ENCODE data around the gene GPR34. TPM values are rescaled to one million over a fixed set of nuclear protein-coding genes. Genes with fewer than 3 reads are reported as not detected.
"Not testable (repeated sequence)": the region's sequence is repeated elsewhere in the genome, so short reads cannot be mapped to it uniquely, and the experiment has no call there.

GPR34 gene
- total RNA-seq, 1 experiment from 2014 or later = not detected

DNA sequence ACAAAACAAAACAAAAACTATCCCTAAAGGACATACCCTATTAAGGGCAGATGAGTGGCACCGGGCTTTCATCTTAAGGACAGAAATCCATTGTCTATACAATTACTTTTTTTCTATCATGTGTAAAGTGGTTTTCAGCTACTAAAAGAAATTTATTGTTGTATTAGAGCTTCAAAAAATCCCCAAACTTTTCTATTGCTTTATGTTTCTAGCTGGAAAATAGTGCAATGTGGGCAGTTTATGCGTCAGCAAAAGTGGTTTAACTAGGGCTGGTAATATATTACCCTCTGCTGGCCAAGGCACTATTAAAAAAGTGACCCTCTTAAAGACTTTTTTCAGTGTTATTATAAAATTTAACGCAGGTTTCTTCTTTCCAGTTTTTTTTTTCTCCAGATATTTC, 19.7 kb downstream of the GPR34 start:
- Histone ChIP-seq H3K4me3 (no peak overlapping the region), H3K36me3 (no peaks in the 10 kb centered on the region), H3K4me1 (replicated peaks) (peaks cover 3% of the 10 kb centered on the region), H3K27ac (no peak overlapping the region), H3K27me3 (replicated peaks) (no peaks in the 10 kb centered on the region), H3K9me3 (replicated peaks) (no peaks in the 10 kb centered on the region)
- DNase-seq (ENCODE audit: low read depth in 1 of 2, low spot score in 2 of 2) = no peak

DNA sequence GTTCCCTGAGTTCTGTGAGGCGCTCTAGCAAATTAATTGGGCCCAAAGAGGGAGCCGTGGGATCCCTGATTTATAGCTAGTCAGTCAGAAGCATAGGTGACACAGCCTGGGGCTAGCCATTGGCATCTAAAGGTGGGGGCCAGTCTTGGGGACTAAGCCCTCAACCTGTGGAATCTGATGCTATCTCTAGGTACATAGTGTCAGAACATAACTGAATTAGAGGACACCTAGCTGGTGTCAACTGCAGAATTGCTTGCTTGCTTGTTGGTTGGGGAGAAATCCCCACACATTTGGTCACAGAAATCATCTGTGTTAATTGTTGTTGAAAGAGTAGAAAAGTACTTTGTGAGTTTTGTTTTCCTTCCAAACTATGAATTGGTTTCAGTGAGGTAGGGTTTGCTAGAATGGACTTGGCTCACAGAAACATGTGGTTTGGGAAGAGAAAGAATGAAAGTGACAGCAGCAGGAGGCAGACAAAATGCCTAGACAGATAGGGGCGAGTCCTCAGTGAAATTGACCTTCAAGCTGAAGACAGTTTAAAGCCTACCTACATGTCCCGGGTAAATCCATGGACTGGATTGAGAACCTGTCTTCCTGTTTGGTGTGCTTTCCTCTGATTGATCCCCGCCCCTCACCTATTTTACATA, 22.4 kb downstream of the GPR34 start:
- Histone ChIP-seq H3K27me3 (replicated peaks) (no peaks in the 10 kb centered on the region), H3K9me3 (replicated peaks) (no peaks in the 10 kb centered on the region), H3K27ac (no peak overlapping the region), H3K4me1 (replicated peaks) (no peaks in the 10 kb centered on the region), H3K4me3 (no peak overlapping the region), H3K36me3 (no peaks in the 10 kb centered on the region)
- DNase-seq (ENCODE audit: low read depth in 1 of 2, low spot score in 2 of 2) = no peak

DNA sequence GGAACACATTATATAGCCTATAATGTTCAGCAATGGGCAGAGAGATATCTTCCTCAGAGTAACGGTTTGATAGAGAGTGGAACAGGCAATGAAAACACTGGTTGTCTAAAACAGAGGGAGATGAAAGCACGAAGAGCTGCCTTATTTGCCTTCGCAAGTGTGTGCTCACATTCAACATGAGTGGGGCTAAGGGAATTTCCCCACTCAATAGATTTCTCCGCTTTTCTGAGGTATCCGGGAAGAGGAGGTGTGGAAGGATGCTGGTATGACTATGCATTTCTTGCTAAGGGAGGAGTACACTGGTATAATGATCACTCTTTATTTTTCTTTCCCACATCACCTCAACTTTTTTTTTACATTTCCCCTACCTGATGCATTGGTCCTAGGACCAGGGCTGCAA, 27.4 kb downstream of the GPR34 start:
- Histone ChIP-seq H3K27me3 (replicated peaks) (no peaks in the 10 kb centered on the region), H3K27ac (no peak overlapping the region), H3K4me3 (no peak overlapping the region), H3K4me1 (replicated peaks) (no peaks in the 10 kb centered on the region), H3K9me3 (replicated peaks) (no peaks in the 10 kb centered on the region), H3K36me3 (no peaks in the 10 kb centered on the region)
- DNase-seq (ENCODE audit: low read depth in 1 of 2, low spot score in 2 of 2) = no peak

DNA sequence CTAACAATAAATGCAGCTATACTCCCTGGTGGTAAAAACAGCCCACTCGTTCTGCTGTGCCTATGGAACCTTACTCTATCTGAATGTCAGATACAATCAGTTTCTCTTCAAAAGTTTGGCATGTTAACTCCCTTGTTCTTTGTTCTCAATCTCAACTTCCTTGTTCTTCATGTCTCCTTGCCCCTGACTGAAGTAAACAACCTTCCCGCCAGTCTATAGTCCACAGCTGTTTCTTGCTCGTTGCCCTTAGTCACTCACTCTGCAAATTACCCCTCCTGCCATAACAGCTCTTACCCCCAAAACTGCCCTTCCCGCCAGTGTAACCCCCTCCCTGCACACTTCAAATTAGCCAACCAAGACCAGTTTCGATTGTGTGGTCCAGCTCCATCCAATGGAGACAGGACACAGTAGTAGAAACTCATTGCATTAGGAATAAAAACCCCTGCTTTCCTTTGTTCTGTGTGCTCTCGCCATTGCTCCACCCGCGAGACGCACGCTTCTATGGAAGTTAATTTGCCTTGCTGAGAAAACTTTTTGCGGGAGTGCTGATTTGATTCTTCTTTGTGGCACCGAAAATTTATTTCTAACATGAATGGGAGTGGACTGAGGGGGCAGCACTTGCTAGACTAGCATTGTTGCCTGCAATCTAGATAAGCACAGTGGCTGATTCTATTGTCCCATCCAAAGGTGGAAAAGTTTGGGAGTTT, 28.1 kb downstream of the GPR34 start:
- no peak for DNase-seq (ENCODE audit: low read depth in 1 of 2, low spot score in 2 of 2)

DNA sequence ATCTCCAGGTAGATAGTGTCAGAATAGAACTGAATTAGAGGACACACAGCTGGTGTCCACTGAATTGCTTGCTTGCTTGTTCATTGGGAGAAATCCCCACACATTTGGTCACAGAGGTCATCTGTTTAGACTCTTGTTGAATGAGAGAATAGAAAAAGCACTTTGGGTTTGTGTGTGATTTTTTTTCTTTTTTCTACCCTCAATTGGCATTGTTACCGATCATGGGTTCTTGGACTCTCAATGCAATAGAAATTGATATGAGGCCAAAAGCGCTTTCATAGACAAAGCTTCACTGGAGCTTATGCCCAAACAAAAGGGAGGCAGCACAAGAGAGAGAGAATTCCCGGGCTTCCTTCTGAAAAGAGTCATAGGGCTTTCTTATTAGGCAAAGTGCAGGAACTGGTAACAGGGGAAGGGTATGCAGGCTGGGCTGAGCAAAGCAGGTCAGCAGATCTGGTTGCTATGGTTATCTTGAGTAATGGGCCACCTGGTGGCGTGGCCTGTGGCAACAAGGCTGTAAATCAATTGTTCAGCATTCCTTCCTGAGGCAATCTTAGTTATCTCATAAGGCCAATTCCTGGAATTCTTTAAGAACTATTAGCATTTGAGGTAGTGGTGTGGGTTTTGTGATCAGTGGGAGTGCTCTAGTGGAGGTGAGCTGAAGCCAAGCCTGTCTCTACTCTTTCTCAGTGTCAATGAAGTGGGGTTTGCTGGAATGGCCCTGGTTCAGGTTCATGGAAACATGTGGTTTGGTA, 29.9 kb downstream of the GPR34 start:
- no peaks in the 10 kb centered on the region for H3K36me3 ChIP-seq
- no peaks in the 10 kb centered on the region for H3K9me3 ChIP-seq (replicated peaks)
- H3K4me3 ChIP-seq = no peak overlapping the region
- H3K4me1 ChIP-seq (replicated peaks) = no peaks in the 10 kb centered on the region
- H3K27ac ChIP-seq = no peak overlapping the region
- no peaks in the 10 kb centered on the region for H3K27me3 ChIP-seq (replicated peaks)
- DNase-seq (ENCODE audit: low read depth in 1 of 2, low spot score in 2 of 2) = no peak

More for the DNA sequence above, 28.1 kb downstream of the GPR34 start:
- Histone ChIP-seq H3K27ac (no peak overlapping the region), H3K4me1 (replicated peaks) (no peaks in the 10 kb centered on the region), H3K9me3 (replicated peaks) (no peaks in the 10 kb centered on the region), H3K27me3 (replicated peaks) (no peaks in the 10 kb centered on the region), H3K4me3 (no peak overlapping the region), H3K36me3 (no peaks in the 10 kb centered on the region)

DNA sequence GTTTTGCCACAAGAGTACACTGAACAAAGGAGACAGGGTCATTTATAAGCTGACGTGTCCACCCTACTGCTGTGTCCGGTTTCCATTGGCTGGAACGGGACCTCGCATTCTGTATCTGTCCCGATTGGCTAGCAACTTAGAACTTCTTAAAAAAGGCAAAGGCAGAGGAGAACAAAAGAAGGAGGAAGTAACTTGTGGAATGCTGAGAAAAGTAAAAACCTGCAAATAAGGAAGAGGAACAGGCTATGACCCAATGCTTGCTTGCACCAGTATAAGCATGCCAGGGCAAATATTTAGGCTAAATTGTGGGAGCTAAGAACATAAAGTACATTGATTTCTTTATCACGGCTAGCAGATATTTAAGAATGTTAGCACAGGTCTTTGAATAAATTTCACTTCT, 30.8 kb downstream of the GPR34 start:
- H3K36me3 ChIP-seq; DNase-seq (ENCODE audit: low read depth in 1 of 2, low spot score in 2 of 2); H3K4me3 ChIP-seq; H3K4me1 ChIP-seq (replicated peaks); H3K27me3 ChIP-seq (replicated peaks); H3K27ac ChIP-seq; H3K9me3 ChIP-seq (replicated peaks): not testable (repeated sequence)

DNA sequence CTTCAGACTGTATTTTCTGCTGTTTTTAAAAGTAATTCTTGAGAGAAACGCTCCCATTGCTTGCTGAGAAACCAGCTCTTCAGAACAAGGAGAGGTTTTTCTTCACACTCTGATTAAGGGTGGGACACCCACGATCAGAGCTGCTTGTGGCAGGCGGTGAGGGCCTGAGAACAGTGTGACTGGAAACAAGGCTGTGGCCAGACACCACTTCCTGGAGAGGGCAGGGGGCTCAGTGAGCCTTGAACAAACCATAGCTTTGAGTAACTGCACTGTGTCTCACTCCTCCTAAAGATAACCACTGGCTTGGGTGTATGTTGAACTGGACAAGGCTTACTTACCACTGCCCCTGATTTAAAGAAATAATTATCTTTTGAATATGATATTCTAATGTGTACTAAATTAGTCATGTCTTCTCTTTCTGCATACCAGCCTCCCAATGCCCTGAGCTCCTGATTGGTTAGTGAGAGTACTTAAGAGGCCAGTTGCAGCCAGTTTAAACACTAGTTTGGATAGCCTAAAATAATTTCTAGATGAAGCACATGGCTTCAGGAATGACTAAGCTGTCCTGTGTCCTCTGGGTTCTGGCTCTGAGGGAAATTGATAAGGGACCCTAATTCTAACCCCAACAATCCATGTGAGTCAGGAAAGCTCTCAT, 31.5 kb downstream of the GPR34 start:
- Histone ChIP-seq H3K27ac (no peak overlapping the region), H3K4me1 (replicated peaks) (no peaks in the 10 kb centered on the region), H3K4me3 (no peak overlapping the region), H3K27me3 (replicated peaks) (no peaks in the 10 kb centered on the region), H3K9me3 (replicated peaks) (no peaks in the 10 kb centered on the region), H3K36me3 (no peaks in the 10 kb centered on the region)
- DNase-seq (ENCODE audit: low read depth in 1 of 2, low spot score in 2 of 2) = no peak

DNA sequence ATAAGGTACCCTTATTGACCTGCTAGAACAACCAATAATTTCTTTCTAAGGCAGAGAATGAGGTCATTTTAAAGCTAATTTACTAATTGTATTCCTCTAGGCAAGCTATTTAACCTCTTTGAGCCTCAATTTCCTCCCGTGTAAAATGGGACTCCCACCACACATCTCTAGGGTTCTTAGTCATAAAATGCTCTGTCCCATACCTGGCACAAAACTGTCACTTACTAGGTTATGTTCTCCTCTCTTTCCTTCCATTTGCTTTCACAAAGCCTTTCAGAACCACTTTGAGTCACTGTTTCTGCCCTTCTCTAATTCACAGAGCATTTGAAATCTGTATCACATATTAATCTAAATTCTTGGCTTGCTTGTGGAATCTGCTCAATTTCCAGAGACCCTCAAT, 32.8 kb downstream of the GPR34 start:
- no peaks in the 10 kb centered on the region for H3K27me3 ChIP-seq (replicated peaks)
- H3K4me3 ChIP-seq = no peak overlapping the region
- H3K4me1 ChIP-seq (replicated peaks) = no peaks in the 10 kb centered on the region
- DNase-seq (ENCODE audit: low read depth in 1 of 2, low spot score in 2 of 2) = no peak
- no peak overlapping the region for H3K27ac ChIP-seq
- no peaks in the 10 kb centered on the region for H3K36me3 ChIP-seq
- H3K9me3 ChIP-seq (replicated peaks) = no peaks in the 10 kb centered on the region

DNA sequence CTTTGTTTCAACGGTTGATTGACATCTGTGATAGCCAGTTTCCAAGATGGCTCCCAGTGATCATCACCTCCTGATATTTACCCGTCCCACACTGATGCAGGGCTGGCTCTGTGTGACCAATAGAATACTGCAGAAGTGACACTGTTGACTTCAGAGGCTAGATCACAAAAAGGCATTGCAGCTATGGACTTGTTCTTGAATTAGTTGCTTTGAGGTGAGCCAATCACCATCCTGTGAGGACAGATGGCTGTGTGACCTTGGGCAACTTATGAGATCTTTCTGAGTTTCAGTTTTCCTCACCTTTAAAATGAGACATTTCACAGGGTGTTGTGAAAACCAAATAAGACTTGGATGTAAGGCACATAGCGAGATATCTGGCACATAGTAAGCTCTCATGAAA, 33.4 kb downstream of the GPR34 start:
- Histone ChIP-seq H3K4me3 (no peak overlapping the region), H3K4me1 (replicated peaks) (no peaks in the 10 kb centered on the region), H3K36me3 (no peaks in the 10 kb centered on the region), H3K27me3 (replicated peaks) (no peaks in the 10 kb centered on the region), H3K9me3 (replicated peaks) (no peaks in the 10 kb centered on the region), H3K27ac (no peak overlapping the region)
- DNase-seq (ENCODE audit: low read depth in 1 of 2, low spot score in 2 of 2) = no peak

DNA sequence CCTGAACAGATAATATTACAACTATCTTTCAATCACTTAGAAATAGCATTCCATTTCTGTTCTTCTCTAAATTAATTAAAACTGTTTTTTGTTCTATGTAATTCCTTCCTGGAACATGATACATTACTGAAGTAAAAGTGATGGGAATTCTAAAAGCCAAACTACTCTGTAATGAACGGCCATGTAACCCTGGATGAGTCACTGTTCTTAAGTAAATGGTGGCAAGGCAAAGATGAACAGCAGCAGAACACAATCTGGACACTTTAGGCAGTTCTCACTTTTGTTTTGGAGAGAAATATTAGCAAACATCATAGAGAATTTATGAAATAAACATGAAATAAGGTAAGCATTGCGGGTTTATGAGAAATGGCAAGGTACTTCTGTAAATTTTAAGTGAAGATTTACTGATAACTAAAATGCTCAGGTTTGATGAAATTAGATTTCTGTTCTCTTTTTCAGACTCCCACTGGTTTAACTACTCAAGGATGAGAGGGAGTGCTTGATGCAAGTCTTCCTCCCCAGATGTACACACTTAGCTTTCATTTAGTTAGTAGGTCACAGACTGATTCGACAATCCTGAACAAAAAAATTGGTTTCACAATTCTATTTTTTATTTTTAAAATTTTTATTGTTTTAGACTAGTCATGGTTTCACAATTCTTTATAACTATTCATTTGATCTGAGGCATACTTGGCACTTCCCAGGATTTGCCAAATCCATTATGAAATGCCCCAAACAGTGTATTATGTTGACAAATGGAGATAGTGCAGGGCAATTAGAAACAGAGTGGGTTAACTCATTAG, 34.2 kb downstream of the GPR34 start:
- Histone ChIP-seq H3K27me3 (replicated peaks) (no peaks in the 10 kb centered on the region), H3K4me1 (replicated peaks) (no peaks in the 10 kb centered on the region), H3K9me3 (replicated peaks) (no peaks in the 10 kb centered on the region), H3K36me3 (no peaks in the 10 kb centered on the region), H3K27ac (no peak overlapping the region), H3K4me3 (no peak overlapping the region)
- DNase-seq (ENCODE audit: low read depth in 1 of 2, low spot score in 2 of 2) = no peak

DNA sequence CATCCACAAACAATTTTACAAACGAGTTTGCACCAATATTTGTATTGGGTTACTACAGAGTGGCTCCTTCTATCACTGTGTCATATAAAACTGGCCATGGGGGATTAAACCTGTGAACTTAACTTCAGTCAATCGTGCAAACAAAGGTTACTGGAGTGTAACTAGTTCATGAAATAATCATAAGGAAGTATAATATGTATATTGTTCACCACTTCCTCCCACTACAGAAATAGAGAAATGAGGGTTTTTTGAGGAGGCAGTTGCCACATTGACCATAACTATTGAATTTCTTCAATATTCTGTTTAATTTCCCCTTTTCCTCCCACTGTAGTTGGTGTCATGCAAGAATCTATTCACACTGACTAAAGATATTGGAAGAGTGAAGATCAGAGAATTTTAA, 35.1 kb downstream of the GPR34 start, which contains the start of gene GPR82:
Gene GPR82 (plus strand): TSS at position 356 of the 400 bp plus-strand sequence. CDS start 2,846 bp downstream, outside the sequence.
- Histone ChIP-seq H3K4me3 (no peak within 1 kb of the TSS), H3K36me3 (no peaks in the 10 kb centered on the region), H3K9me3 (replicated peaks) (no peaks in the 10 kb centered on the region), H3K27me3 (replicated peaks) (no peaks in the 10 kb centered on the region), H3K27ac (no peak within 1 kb of the TSS), H3K4me1 (replicated peaks) (no peaks in the 10 kb centered on the region)
- DNase-seq (ENCODE audit: low read depth in 1 of 2, low spot score in 2 of 2) = no peak

DNA sequence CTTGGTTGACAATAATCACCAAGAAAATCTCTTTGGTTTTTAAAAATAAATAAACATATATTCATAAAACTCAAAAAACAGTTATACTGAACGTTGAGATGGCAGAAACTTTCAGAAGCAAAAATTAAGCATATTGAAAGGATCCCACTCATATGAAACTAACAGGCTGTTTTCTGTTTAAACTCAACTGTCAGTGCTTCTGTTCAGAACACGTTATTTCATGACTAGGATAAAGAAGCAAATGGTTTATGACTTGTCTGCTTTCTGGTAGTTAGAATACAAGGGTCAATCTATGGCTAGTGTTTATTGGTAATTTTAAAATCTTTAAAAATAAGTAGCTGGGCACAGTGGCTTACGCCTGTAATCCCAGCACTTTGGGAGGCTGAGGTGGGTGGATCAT, 39.4 kb downstream of the GPR34 start:
- no peaks in the 10 kb centered on the region for H3K36me3 ChIP-seq
- H3K27ac ChIP-seq = no peak overlapping the region
- H3K4me3 ChIP-seq = no peak overlapping the region
- no peaks in the 10 kb centered on the region for H3K27me3 ChIP-seq (replicated peaks)
- H3K9me3 ChIP-seq (replicated peaks) = no peaks in the 10 kb centered on the region
- no peak for DNase-seq (ENCODE audit: low read depth in 1 of 2, low spot score in 2 of 2)
- H3K4me1 ChIP-seq (replicated peaks) = peaks cover 5% of the 10 kb centered on the region; the same call in 1 of the 2 replicates

DNA sequence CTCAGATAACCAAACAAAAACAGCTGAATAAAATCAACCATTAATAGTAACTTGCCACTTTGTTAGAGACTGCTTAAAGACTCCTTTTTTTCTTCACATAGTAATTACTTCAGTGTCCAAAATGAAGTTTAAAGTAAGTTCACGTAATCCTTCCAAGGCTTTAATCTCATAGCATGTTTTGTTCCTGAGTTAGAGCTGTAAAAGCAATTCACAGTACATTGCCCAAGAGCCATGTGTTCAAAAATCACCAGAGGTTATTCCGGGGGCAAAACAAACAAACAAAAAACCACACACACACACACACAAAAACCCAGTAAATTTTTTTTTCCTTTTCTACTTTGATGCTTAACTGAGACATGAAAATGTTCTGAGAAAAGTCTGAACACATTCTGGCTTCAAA, 41.3 kb downstream of the GPR34 start:
- Histone ChIP-seq H3K9me3 (replicated peaks) (no peaks in the 10 kb centered on the region), H3K27me3 (replicated peaks) (no peaks in the 10 kb centered on the region), H3K36me3 (no peaks in the 10 kb centered on the region), H3K4me3 (no peak overlapping the region), H3K27ac (no peak overlapping the region), H3K4me1 (replicated peaks) (peaks cover 5% of the 10 kb centered on the region; the same call in 1 of the 2 replicates)
- DNase-seq (ENCODE audit: low read depth in 1 of 2, low spot score in 2 of 2) = peak in 1 of 2 experiments; percentile 6

Data from SJSA1 (cell line).